NCI-H2081 treated with DMSO at 0.1 percent for 48 hours (cell line): ENCODE results near the gene RHPN2.

ENCODE experiments used
- DNase-seq: peaks from one replicate; lab custom pipeline; 2025; lab: John Stamatoyannopoulos, UW

Gene RHPN2

DNA sequence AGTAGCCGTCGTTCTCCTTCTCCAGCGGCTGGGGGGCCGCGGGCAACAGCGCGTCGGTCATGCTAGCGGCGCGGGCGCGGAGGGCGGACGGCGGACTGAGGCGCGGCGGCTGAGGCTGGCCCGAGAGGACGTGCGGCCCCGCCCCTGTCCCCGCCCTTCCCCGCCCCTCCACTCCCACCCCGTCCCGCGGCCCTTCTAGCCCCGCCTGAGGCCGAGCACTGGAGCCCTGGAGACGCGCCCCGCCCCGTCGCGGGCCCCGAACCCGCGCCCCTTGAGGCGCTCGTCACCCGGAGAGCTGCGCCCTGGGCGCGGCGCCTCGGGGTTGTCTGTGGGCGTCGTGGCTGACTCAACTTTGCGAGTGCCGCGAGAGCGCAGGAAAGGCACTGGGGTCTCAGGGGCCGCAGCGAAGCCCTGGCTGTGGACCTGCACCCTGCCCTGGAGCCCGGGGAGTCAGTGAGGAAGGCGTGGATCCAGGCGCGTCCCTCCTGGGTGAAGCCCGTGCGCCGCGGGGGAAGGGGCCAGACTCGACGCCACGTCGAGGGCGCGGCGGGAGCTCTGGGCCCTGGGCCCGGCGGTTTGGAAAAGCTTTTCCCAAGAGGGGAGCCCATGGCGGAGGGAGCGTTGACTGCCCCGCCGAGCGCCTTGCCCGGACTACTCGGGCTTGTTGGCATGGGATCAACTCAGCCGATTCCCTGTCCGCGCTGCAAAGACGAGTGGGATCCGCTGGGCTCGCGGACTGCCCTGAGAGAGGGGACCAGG is at the start of gene RHPN2:
Gene RHPN2, minus strand, starts transcription at position 97 of the 759 bp plus-strand sequence. Its CDS starts 36 bp downstream, at position 61.
- no peak for DNase-seq

DNA sequence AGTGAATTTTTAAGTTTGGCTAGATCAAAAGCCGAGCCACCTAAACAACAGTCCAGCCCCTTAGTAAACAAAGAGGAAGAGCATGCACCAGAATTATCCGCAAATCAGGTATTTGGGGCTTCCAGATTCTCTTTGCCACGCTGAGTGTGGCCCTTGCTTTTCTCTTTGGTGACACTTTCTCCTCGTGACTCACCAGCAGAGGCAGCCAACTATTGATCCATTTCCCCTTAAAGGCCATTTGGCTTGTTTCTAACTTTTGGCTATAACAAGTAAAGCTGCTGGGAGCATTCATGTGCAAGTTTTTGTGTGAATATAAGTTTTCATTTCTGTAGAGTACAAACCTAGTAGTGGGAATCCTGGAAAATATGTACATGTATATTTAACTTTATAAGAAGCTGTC is 49.6 kb upstream of the RHPN2 start:
- no peak for DNase-seq

- no peak for DNase-seq
These were observed 46.9 kb upstream of the RHPN2 start for GRCh38 chr19:33111587-33111986.

DNA sequence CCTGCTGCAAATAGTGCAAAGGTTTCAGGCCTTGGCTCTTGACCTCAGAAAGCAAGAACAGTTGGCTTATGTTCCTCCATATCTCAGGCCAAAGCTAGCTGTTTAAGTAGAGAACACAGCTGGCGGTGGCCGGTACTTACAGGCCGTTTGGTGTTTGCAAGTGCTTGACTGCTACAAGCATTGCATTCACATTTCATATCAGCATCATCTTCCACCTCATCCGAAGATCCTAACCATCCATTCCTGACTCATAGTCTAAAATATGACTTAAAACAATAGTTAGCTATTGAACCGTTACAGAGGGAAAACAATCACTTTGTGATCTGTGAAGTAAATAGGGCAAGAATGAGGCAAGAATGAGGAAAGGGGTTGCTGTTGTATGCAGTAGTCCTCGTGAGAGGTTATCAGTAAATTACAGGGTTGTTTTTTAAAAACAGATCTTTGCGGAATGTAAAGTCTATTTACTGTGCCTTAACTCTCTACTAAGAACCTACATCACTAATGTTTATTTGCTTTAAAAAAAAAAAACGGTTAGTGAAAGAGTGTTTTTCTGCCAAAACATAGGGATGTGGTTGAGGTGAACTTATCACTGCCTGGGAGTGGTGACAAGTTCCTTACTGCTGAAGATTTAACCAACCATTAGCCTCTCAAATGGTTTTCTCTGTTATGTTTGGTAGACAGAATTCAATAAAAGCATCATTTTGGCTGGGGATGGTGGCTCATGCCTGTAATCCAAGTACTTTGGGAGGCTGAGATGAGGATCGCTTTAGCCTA is 45.6 kb upstream of the RHPN2 start:
- DNase-seq = no peak

DNA sequence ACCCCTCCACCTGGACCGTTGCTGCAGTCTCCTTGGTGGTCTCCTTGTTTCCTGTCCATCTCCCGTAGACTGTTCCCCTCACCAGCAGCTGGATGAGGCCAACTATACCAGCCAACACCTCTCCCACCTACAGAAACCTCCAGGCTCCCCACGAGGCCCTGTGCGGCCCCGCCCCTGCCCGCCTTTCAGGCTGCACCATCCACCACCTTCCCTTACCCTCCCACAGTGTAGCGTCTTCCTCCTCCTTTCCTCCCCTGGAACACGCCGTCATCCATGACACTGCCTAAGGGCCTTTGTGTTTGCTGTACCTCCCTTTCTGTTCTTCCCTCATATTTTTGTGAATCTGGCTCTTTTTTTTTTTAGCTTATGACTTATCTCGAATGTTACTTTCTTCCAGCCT is 43.5 kb upstream of the RHPN2 start:
- no peak for DNase-seq

DNA sequence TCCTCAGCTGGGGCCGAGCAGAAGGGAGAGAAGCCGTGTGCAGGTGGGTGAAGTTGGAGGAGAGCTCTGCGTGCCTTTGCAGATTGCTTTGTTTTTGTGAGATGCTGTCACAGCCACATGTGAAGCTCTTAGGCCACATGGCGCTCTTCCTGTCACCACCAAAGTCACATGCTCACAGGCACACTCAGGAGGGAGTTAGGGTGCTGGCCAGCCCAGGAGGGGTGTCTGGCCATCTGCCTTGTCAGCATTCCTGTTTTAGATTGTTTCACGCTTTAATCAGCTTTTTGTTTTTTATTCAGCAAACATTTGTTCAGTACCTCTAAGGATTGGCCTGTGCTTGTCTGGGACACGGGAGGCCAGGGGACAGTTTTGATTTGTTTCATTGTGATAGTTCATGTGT is 38.2 kb upstream of the RHPN2 start:
- no peak for DNase-seq

DNA sequence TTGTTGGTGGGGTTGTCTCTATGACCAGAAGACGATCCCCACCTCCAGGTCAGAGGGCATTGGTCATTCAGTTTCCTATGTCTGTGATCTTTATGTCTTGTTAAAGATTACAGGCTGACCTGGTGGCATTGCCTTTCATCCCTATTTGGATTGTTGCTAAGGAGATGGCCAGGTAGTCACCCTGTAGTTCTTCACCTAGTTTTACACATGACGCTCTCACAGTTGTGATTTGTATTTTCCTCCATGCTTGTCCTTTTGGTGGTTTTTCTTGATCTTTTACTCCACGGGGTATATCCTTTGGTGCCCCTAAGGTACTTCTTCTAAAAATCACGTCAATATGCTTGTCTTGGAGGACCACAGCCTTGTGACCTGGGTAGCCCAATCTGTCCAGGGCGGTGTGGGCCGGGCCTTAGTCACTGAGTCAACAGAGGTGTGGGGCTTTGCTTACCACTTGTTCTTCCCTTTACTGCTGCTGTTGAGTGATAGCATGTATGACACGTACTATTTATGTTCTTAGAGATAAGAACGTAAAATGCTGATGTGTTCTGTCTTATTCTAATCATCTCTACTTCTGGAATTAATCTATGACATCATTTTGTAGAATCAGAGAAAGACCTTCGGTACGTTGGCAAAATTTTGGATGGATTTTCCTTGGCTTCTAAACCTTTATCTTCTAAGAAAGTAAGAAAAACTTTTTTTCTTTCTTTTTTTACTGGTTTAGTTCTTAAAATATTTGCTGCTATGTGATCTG is 36.4 kb upstream of the RHPN2 start:
- no peak for DNase-seq

DNA sequence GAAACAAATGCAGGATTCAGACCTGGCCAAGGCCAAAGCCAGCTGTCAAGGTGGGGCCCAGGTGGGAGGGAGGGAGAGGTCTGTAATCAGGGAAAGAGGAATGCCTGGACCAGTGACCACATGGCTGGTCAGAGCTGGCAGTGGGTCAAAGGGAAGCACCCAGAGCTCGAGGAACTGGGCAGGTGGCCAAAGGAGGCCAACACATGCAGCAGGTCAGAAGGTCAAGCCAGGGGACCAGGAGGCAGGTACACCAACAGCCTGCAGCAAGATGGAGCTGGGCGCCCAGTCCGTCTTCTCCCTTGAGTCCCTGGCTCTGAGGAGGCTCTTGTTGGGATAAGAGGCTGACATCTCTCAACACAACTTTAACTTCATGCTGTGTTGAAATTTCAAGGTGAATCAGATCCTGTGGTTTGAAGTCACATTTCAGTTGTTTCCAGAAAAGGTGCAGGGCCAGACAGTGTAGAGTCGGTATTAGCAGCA is 33.4 kb upstream of the RHPN2 start:
- no peak for DNase-seq

DNA sequence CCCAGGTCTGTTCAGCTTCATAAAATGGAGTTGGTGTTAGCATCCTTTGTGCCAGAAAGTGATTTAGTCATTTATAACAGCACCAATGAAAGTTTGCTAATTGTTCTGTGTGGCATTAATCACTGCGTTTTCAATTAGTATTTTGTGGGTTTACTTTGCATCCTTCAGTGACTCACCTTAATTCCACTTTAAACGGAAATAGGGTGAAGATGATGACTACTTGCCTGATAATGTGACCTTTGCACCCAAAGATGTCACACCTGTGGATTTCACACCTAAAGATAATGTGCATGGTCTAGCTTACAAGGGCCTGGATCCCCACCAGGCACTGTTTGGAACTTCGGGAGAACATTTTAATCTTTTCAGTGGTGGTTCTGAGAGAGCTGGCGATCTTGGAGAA is 31.3 kb upstream of the RHPN2 start:
- DNase-seq = no peak

GRCh38 chr19:33094436-33095067 is 29.9 kb upstream of the RHPN2 start:
- DNase-seq = no peak

- no peak for DNase-seq
These were observed 28.9 kb upstream of the RHPN2 start for GRCh38 chr19:33093420-33094210.

DNA sequence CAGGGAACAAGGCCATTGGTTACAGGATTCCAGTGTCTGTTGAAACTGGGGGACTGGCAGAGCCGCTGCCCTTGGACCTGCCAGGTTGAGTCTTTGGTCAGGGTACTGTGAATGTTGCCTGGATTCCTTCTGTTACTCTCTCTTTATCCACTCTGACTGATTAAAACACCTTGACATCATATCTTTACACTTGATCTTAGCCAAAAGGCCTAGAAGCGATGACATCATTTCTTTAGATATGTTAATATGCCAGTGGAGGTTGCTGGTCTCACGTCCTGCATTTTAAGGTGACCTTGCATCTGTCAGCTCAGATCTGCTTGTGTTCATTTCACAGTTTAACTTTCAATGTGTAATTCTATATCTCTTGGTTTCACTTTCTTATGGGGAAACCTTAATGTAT is 25.5 kb upstream of the RHPN2 start:
- no peak for DNase-seq

DNA sequence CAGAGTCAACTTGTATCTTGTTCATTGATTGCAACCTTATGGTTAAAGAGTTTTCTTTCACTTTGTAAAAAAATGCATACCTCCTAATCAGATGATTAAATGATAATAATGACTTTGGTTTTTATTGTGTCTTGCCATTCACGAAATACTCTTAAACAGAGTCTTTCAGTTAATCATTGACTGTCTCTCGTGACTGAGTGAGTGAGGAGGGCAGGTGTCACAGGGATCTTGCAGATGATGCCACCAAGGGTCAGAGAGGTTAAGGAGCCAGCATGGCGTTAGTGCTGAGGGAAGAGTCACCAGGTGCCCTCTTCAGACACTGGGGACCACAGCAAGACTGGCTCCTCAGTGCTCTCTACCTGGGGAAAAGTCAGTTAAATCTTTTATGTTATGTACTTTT is 24.3 kb upstream of the RHPN2 start:
- no peak for DNase-seq

DNA sequence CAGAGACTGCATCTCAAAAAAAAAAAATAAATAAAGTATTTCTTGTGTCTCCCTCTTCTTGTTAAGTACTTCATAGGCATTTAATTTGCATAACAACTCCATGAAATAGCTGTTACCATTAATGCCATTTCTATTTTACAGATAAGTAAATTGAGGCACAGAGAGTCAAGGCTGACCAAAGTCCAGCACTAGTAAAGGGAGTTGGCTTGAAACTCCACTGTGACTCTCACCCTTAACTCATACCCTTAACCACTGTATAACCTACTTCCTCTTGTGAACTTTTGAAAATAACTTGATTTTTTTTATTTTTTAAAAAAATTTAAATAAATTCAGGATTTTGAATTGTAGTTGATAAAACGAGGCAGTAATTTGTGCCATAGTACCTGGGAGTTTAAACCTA is 22.3 kb upstream of the RHPN2 start:
- DNase-seq = no peak

DNA sequence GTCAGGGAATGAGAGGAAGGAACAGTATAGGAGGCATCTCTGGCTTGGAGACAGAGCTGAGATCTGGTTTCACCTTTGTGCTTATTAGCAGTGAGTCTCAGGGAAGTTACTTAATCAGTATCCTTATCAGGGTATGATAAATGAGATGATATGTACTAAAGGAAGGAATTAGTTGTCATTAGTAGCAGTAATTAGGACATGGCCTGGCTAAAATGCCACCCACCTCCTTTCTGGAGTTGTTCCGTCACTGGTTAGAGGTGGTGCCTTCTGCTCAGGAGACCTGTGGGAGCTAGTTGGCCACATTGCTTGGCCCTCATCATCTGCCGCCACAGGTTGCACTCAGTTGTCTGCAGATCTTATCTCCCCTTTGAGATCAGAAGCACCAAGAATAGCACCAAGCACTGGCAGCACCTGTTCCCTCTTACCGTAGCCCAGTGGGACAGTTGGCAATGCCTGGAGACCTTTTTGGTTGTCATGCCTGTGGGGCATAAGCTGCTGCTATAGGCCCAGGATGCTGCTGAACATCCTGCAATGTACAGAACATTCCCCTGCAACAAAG is 21.0 kb upstream of the RHPN2 start:
- DNase-seq = no peak

- peak; percentile 32 for DNase-seq
These were observed 16.3 kb upstream of the RHPN2 start, which contains the start of gene GPATCH1 for GRCh38 chr19:33080761-33081681. Gene GPATCH1, plus strand, starts transcription at chr19:33081181. Its CDS starts 13 bp downstream, at chr19:33081194.

- no peak for DNase-seq
These were observed 10.8 kb upstream of the RHPN2 start for GRCh38 chr19:33075519-33075918.

DNA sequence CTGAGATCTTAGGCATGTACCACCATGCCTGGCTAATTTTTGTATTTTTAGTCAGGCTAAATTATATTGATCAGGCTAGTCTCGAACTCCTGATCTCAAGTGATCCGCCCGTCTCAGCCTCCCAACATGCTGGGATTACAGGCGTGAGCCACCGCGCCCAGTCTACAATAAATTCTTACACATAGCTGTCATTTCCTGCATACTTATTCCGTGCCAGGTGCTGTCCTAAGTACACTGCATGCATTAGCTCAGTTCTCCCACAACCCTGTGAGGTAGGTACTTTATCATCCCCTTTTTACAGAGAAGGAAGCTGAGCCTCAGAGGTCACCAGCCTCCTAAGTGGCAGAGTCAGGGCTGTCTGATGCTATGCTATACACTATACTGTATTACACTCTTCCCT is 7.2 kb upstream of the RHPN2 start:
- DNase-seq = no peak

- DNase-seq = no peak
These were observed 2.4 kb upstream of the RHPN2 start for GRCh38 chr19:33067121-33067520.

- DNase-seq = no peak
These were observed 1.9 kb upstream of the RHPN2 start for GRCh38 chr19:33066543-33066942.
